Left kidney (tissue), 2 donors: Measurements from ENCODE around the gene SLC12A7. TPM values are rescaled to one million over a fixed set of nuclear protein-coding genes. Genes with fewer than 3 reads are reported as not detected.

Experiments
- DNase-seq: peaks from one replicate; pipeline ENCODE4 v3.0.0-alpha.2; 2013
- polyA plus RNA-seq: library from polyadenylated mRNA; unstranded; fragments of 120-200 nt; gene quantifications from one replicate; pipeline ENCODE4 v1.2.1, GENCODE V29; 2013; ENCODE audit not compliant: insufficient read length

Gene SLC12A7
- polyA plus RNA-seq, 1 donor: 38.3 TPM

GRCh38 chr5:1079486-1079885 is 32.4 kb downstream of the SLC12A7 start:
- no peak for DNase-seq

DNA sequence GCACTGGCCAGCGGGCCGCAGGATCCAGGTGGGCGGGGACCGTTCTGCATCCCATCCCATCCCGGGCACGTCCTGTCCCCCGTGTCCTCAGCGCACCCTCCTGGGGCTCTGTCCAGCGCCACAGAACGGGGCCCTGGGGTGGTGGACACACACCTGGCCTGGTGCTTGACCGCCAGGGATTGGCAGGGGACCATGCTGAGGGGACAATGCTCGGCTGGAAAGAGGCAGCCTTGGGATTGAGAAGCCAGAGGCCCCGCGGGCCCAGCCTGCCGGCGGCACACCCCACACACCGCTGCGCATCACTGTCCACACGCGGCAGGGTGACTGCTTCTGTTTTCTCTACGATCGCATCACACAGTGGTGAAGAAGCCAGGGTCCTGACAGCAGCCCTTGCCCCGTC is 33.0 kb downstream of the SLC12A7 start:
- no peak for DNase-seq

- DNase-seq: no peak
These were observed 33.7 kb downstream of the SLC12A7 start for GRCh38 chr5:1078206-1078605.

GRCh38 chr5:1077491-1078020 is 34.3 kb downstream of the SLC12A7 start:
- DNase-seq: no peak

DNA sequence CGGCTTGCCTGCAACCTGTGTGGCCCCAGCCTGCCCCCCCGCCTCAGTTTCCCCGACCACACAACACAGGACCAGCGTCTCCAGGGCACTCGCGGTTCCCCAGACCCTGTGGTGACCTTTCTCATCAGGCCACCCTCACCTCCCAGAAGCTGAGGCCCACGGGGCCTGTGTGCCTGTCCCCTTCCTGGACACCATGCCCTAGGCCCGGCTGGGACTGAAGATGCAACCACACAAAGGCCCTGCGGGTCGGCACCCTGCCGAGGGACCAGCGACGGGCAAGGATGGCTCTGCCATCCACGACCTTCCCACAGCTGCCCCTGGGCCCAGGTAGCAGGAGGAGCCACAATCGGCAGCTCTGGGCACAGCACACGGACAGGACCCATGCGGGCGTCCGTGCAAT is 34.8 kb downstream of the SLC12A7 start:
- DNase-seq: no peak

GRCh38 chr5:1076406-1076805 is 35.5 kb downstream of the SLC12A7 start:
- DNase-seq: no peak

DNA sequence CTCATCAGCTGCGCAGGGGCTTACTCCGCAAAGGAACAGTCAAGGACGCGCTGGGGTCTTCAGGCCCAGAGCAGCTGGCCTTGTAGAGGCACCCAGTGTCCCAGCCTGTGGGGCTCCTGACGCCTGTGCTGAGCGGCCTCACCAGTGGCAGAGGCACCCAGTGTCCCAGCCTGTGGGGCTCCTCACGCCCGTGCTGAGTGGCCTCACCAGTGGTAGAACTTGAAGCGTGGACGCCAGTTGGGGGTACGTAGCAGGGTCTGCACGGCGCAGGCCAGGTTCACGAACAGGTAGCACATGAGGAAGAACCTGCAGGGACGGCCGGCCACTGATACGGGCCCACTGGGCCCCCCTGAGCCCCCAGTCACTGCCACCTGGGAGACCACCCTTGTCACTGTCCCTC is 35.9 kb downstream of the SLC12A7 start:
- DNase-seq: no peak

DNA sequence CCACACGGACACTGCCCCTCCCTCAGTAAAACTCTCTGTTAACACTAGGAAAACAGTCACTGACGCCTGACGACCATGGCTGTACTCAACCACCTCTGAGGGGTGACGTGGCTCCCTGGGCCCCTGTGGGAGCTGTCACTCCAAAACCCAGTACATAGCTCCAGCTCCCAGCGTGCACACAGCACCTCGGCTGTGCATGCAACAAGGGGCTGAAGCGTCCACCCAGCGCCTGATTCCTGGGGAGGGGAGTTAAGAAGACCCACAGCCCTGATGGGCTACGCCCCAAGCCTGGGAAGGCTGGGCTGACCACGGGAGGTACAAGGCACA is 36.3 kb downstream of the SLC12A7 start:
- DNase-seq: no peak

GRCh38 chr5:1074816-1075554 is 36.9 kb downstream of the SLC12A7 start:
- DNase-seq: no peak

GRCh38 chr5:1074226-1074625 is 37.6 kb downstream of the SLC12A7 start:
- DNase-seq: no peak

DNA sequence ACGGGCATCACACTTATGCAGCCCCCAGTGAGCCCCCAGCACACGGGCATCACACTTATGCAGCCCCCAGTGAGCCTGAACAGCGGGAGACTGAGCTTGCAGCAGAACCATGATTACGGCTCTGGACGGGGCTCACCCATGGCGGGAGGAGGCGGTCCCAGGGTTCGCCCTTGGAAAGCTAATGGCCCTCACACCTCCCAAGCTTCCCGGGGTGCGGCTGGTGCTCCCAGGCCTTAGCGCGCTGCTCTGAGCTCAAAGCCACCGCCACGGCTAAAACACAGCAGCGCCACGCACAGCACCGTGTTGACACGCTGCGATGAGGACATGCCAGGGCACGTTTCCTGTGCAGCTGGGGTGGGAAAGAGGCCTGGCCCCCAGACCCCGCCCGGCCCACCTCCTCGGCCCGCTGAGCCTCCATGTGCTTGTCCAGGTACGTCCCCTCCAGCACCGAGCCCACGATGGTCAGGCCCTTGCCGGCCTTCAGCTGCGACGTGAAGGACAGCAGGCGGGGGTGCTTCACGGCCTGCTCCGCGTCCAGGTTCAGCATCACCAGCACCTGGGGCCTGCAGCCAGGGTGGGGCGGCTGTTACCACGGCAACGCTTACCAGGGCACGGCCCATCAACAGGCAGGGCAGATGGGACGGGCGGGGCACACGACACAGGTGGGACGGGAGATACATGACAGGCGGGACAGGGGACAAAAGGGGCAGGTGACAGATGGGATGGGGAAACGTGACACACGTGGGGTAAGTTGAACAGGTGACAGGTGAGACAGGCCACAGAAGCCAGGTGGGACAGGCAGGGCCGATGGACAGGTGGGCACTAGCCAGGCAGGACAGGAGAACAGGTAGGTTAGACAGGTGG is 38.4 kb downstream of the SLC12A7 start:
- DNase-seq: no peak

DNA sequence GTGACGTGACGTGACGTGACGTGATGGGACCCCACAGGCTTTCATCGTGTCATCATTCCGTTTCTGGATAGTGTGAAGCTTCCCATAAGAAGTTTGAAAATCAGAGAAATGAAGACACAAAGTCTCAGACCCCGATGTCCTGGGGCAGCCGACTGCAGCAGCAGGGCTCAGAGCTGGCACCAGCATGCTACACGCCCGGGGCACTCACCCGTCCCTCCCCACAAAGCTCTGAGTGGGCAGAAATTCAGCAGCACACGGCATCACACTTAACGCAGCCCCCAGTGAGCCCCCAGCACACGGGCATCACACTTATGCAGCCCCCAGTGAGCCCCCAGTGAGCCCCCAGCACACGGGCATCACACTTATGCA is 42.2 kb downstream of the SLC12A7 start:
- no peak for DNase-seq

GRCh38 chr5:1068895-1069719 is 42.8 kb downstream of the SLC12A7 start:
- no peak for DNase-seq

GRCh38 chr5:1068204-1068894 is 43.5 kb downstream of the SLC12A7 start:
- no peak for DNase-seq

DNA sequence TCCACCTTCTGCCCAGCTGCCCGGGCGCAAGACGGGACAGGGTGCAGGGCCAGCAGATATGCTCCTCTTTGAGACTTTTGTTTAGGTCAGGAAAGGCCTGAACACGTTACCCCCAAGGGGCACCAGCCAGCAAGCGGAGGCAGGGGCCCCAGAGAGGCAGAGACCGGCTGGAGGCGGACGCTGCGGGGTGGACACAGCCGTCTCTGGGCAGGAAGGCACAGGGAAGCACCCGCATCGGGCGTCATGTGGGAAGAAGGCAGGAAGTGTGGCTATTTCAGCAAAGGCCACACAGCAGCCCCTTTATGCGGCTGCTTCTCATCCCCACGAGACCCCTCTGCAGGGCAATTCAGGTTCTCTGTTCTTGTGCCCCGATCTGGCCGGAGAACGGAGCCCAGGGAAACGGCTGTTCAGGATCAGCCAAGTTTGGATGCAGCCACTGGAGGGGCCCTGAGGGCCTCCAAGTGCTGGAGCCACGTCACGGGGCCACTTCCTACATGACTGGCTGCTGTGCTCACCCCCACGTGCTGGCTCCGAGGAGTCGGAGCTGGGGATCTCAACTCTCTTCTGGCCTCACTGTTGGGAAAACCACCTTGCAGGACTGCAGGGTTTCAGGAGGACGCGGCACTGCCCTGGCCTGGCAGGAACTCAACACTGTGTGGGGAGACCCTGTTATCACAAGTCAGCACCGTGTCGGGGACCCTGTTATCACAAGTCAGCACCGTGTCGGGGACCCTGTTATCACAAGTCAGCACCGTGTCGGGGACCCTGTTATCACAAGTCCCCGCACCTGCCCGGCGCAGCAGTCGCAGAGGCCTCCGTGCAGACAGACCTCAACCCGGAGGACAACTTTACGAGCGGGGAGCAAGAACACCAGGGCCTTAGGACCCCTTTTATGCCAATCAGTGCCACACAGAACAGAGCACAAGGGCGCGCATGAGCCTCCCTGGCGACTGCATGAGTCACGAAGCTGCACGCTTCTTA is 44.4 kb downstream of the SLC12A7 start:
- no peak for DNase-seq

- DNase-seq: no peak
These were observed 45.2 kb downstream of the SLC12A7 start for GRCh38 chr5:1066676-1067075.

- no peak for DNase-seq
These were observed 45.8 kb downstream of the SLC12A7 start for GRCh38 chr5:1065891-1066650.

DNA sequence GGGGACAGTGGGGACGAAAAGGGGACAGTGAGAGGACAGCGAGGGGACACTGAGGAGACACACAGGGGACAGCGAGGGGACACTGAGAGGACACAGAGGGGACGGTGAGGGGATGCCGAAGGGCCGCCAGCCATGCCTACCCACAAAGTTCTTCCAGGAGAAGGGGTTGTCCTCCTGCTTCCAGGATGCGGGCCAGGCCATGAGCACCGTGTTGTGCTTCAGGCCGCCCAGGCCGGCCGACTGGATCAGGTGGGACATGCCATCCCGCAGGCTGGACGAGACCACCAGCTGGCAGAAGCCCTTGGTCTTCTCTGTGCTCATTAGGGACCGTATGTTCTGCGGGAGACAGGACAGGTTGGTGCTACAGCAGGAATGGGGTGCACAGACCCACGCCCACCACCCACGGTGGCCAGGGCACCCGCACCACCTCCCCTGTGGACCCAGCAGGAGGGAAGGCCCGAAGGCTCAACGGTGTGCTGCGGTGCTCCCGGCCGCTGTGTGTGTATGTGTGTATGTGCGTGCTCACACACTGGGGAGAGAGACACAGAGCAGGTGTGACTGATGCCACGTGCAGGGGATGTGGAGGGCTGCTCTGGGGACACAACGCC is 46.6 kb downstream of the SLC12A7 start:
- no peak for DNase-seq

- DNase-seq: no peak
These were observed 47.3 kb downstream of the SLC12A7 start for GRCh38 chr5:1064383-1065142.
